ENCODE measurements around the gene RITA1.

DNA sequence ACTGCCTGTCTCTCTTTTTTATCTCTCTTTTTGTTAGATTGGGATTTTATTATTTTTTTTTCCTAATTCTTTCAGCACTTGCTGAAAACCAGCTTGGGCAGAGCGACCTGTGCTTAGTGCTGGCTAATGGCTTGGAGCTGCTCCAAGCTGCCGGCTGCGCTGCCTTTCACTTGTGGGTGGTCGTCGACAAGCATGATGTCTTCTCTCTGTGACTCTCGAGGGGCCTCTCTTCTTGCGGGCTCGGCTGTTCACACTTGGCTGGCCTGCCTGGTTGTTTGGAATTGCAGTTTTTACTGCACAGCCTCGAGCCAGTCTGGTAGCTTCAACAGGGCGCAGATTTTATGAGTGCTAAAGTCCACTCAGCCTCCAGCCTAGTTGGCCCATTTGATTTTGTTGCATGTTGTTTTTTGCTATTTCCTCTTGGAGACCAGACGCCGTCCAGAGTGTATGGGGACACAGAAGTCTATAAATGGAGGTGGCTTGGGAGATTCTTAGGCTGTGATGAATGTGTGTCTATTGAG, 54.4 kb downstream of the RITA1 start:
- TF ChIP-seq, protein P1, sequence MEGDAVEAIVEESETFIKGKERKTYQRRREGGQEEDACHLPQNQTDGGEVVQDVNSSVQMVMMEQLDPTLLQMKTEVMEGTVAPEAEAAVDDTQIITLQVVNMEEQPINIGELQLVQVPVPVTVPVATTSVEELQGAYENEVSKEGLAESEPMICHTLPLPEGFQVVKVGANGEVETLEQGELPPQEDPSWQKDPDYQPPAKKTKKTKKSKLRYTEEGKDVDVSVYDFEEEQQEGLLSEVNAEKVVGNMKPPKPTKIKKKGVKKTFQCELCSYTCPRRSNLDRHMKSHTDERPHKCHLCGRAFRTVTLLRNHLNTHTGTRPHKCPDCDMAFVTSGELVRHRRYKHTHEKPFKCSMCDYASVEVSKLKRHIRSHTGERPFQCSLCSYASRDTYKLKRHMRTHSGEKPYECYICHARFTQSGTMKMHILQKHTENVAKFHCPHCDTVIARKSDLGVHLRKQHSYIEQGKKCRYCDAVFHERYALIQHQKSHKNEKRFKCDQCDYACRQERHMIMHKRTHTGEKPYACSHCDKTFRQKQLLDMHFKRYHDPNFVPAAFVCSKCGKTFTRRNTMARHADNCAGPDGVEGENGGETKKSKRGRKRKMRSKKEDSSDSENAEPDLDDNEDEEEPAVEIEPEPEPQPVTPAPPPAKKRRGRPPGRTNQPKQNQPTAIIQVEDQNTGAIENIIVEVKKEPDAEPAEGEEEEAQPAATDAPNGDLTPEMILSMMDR (IDR thresholded peaks at IDR 0.05) = no peak
- TF ChIP-seq POLR2A (IDR thresholded peaks at IDR 0.05) (no peak), EP300 (IDR thresholded peaks at IDR 0.05) (no peak), POLR2AphosphoS5 (IDR thresholded peaks at IDR 0.05) (no peak)
